Activated CD8-positive, alpha-beta memory T cell treated with anti-CD3 and anti-CD28 coated beads for 1 hour (primary cell): ENCODE results near the gene MT4.
"Not testable (repeated sequence)": the region's sequence is repeated elsewhere in the genome, so short reads cannot be mapped to it uniquely, and the experiment has no call there.

Experiments
- DNase-seq, 2 donors: peaks; one replicate each; pipeline ENCODE4 v3.0.0-alpha.2; 2020; ENCODE audit warnings: low read depth in 1 of 2; ENCODE audit errors: extremely low read depth in 1 of 2

Gene MT4

GRCh38 chr16:56558024-56558747, 6.7 kb upstream of the MT4 start:
- no peak for DNase-seq

- no peak for DNase-seq
Measured at GRCh38 chr16:56559109-56559508, 5.8 kb upstream of the MT4 start.

- DNase-seq = no peak
Measured at GRCh38 chr16:56560447-56560846, 4.4 kb upstream of the MT4 start.

GRCh38 chr16:56561126-56561525, 3.7 kb upstream of the MT4 start:
- no peak for DNase-seq

- no peak for DNase-seq
Measured at GRCh38 chr16:56569971-56570370, 5.1 kb downstream of the MT4 start.

GRCh38 chr16:56571525-56571924, 6.7 kb downstream of the MT4 start:
- DNase-seq = no peak

GRCh38 chr16:56574625-56575024, 9.8 kb downstream of the MT4 start:
- DNase-seq = no peak

GRCh38 chr16:56576585-56577299, 11.9 kb downstream of the MT4 start:
- DNase-seq = peak; percentile 46 to 81

- DNase-seq = no peak
Measured at GRCh38 chr16:56577300-56577625, 12.4 kb downstream of the MT4 start.

GRCh38 chr16:56580391-56581048, 15.6 kb downstream of the MT4 start:
- DNase-seq = no peak

GRCh38 chr16:56582911-56583310, 18.0 kb downstream of the MT4 start:
- DNase-seq = not testable (repeated sequence)

GRCh38 chr16:56583351-56584168, 18.7 kb downstream of the MT4 start:
- no peak for DNase-seq

GRCh38 chr16:56584276-56584675, 19.4 kb downstream of the MT4 start:
- no peak for DNase-seq

GRCh38 chr16:56588781-56589140, 23.9 kb downstream of the MT4 start:
- no peak for DNase-seq

- DNase-seq = no peak
Measured at GRCh38 chr16:56589141-56590039, 24.5 kb downstream of the MT4 start, which contains the start of gene MT3. Gene MT3, plus strand, starts transcription at chr16:56589528. Its CDS starts 63 bp downstream, at chr16:56589591.

- no peak for DNase-seq
Measured at GRCh38 chr16:56591377-56592060, 26.6 kb downstream of the MT4 start.

- no peak for DNase-seq
Measured at GRCh38 chr16:56593573-56594291, 28.9 kb downstream of the MT4 start.

- no peak for DNase-seq
Measured at GRCh38 chr16:56594292-56594619, 29.4 kb downstream of the MT4 start.

GRCh38 chr16:56600398-56600999, 35.6 kb downstream of the MT4 start:
- no peak for DNase-seq
